Activated CD4-positive, CD25-positive, alpha-beta regulatory T cell treated with anti-CD3 and anti-CD28 coated beads, Interleukin-2, amount 50 U/mL, for 16 hours (primary cell): Measurements from ENCODE around the gene UBTF.
A peak's percentile ranks its signal among the peaks of the same experiment; 100 is the strongest.

Source experiments
- DNase-seq: peaks from one replicate; pipeline ENCODE4 v3.0.0-alpha.2; 2020; ENCODE audit warnings: low read depth, low spot score

The UBTF gene

DNA sequence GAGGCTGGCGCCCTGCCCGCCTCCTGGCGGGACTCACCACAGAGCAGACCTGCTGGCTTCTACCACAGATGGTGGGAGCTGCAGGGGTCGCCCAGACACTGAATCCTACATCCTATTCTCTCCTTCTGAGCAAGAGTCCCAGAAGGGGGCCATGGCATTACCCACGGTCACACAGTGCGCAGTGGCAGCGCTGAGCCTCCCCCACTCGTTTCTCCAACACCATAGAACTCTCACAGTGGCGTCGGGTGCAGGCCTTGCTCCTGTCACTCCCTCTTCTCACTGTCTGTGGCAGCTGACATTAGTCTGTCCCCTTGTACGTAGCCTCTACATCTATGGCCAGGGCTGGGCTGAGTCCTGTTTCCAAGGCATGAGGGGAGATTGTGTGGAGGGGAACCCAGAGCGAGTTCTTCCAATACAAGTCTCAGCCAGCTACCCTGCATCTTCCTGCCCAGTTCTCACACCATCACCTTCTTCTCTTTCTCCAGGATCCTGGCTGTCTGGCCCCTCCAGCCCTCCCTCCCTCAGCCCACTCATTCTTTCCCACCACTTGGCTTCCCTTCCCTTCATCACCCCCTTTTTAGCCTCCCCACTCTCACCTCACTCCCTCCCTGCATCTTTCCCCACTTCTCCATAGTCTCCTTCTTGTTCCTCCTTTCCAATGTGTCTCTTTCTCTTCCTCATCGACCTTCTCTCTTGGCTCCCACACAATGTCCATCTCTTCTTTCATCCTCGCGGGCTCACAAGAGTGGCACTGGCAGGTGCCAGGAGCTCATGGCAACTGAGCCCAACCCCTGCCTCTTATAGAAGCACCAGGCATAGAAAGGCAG lies 5.9 kb downstream of the UBTF start:
- DNase-seq = no peak

DNA sequence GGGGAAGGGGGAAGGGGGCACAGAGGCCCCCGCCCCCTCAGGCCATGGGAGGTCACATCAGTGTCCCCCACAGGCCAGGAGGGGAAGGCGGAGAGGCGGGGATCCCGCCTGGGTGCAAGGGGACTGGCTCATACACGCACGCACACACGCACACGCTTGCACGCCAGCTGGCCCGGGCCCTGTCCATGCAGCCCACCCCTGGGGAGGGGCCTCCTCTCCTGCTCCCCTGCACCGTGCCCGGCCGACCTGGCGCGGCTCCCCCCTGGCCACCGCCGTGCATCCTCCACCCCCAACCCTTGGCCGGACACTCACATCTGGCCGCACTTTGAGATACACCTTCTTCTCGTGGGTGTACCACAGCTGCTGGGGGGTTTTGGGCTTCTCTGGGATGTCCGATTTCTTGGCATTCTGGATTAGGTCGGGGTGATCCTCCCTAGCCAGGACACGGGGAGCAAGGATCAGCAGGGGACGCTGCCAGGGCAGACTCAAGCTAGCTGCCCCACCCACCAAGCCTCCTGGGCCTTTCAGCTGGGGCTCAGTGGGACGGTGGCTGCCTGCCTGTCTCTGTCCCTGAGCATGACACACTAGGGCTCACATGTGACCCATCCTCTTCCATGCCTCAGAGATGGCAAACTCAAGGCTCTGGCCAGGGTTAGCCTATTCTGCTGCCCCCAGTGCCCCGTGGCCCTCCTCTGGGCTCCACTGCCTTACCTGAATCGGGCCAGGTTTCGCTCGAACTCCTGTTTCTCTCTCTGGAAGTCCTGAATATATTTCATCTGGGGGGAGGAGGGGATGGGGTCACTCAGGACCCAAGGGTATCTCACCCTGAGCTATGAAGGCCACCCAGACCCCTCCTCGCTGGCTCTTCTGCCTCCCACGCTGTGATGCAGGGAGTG lies 6.7 kb downstream of the UBTF start:
- DNase-seq = no peak

DNA sequence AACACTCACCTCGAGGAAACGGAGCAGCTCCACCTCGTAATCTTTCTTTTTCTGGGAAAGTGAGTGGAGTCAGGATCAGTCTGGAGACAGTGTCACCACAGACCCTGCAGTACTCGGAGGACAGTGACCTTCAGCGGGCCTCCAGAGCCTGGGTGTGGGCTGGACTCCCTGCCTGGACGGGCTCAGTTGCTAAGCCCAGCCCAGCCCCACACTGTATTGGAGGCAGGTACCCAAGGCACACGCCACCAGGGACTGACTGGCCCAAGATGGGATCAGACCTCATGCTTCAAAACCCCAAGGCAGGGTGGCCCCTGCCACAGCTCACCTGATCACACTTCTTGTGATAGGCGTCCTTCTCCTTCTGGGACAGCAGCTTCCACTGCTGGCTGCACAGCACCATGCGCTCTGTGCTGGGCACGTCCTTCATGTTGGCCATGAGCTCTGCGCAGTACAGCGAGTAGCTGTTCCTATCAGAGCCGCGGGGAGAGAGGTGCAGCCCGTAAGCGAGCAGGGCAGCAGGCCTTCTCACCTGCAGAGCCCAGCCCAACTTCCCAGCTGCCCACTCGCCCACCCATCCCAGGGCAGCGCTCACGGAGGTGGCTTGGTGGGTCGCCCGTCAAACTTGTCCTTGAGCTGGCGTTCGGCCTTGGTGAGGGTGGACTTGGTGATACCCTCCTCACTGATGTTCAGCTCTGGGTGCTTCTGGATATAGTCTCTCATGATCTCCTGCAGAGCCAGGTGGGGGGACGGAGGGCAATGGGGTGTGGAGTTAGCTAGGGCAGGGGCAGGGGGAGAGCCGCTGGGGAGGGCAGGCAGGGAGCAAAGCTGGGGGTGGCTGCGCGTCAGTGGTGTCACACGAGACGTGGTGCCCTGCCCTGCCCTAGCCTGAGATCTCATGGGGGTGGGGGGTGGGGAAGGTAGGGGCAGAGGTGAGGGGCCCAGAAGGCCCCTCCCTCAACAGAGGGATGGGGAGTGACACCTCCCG lies 7.9 kb downstream of the UBTF start:
- DNase-seq = no peak

- DNase-seq = peak; percentile 78
Measured at GRCh38 chr17:44210342-44211192, 8.9 kb downstream of the UBTF start.

GRCh38 chr17:44209786-44210341 lies 9.6 kb downstream of the UBTF start:
- DNase-seq = no peak

DNA sequence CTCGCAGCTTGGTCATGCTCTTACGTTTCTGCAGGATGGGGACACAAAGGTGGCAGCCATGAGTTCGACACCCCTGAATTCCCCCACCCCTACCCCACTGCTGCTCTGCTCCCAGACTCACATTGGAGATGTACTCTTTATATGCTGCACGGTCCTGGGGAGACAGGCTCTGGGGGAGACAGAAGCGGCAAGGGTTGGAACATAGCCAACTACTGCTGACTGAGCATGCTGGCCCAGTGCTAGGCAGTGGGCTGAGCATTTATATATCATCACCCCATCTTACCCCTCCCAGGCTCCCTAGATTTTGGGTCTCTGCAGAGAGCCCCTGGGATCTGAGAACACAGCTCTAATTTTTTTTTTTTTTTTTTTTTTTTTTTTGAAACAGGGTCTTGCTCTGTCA lies 11.7 kb downstream of the UBTF start:
- DNase-seq = no peak

- DNase-seq = no peak
Measured at GRCh38 chr17:44207319-44207718, 12.2 kb downstream of the UBTF start.

DNA sequence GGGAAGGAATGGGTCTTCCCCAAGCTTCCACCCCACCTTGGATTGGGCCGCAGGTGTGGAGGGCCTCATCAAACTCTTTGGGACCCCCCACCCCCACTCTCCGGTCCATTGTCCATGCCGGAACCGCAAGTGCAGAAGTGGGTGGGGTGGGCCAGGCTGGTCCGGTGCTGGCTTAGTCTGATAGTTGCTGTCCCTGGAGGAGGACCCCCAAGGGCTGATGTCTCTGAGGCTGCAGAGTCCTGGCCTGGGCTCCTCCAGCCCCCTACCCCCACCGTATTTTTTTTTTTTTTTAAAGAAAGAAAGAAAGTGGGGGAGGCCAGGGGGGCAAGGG lies 12.7 kb downstream of the UBTF start:
- no peak for DNase-seq

DNA sequence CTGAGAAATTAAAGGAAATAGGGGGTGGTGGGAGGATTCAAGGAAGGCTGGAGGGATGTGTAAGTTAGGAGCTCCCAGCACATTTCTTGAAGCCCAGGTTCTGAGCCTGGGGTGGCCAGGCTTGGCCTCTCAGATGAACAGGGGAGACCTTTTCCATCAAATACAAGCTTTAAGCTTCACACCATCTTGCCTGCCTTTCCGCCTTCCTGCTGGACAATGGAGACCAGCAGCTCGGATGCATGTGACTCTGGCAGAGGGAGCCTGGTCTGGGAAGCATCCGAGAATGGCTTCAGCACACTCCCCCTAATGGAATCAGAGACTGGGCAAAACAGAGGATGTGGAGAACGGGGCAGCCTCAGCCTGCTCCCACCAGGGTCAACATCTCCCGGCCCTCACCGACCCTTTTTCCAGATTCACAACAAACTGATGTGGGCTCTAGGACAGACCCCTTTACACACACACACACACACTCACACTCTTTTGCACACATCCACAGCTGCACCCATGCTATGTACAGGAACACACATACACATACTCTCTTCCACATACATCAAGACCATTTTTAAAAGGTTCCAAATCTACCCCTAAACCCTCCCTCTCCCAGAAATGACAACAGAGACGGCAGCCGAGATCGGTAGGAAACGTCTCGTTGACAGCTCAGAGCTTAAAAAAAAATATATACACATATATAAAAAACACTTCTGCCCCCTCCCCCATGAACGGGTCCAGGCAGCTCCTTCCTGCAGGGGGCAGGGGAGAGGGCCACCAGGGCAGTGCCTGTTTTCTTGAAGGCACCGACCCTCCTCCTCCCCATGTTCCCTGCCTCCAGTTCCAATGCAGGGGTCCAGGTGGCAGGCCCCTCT lies 13.3 kb downstream of the UBTF start:
- DNase-seq = no peak

DNA sequence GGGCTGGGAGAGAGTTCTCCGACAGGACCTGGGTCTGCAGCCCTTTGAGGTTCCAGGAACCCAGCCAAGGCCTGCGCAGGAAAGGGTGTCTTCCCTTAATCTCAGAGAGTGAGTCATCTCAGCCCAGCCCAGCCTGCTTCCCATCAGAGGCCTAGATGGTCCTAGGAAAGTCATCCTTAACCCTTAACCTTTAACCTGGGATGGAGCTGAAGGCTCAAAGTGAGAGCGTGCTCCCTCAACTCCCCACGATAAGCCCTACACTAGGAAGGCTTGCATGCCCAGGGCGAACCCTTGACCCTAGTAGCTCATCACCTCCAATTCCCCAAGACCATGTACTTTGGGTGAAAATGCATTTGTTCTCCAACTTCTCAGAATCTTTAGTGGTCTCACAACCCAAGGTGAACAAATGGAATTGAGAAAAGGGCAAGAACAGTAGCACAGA lies 15.0 kb downstream of the UBTF start:
- DNase-seq = no peak

GRCh38 chr17:44203731-44204440 lies 15.6 kb downstream of the UBTF start:
- DNase-seq = no peak

- no peak for DNase-seq
Measured at GRCh38 chr17:44202756-44203155, 16.7 kb downstream of the UBTF start.

GRCh38 chr17:44200478-44201155 lies 18.9 kb downstream of the UBTF start:
- DNase-seq = no peak

GRCh38 chr17:44199553-44200477 lies 19.7 kb downstream of the UBTF start, which contains the start of gene ATXN7L3:
TSS of gene ATXN7L3 (minus strand) at chr17:44199884. CDS start at chr17:44198070, 1,814 bp downstream.
- peak; percentile 99 for DNase-seq

DNA sequence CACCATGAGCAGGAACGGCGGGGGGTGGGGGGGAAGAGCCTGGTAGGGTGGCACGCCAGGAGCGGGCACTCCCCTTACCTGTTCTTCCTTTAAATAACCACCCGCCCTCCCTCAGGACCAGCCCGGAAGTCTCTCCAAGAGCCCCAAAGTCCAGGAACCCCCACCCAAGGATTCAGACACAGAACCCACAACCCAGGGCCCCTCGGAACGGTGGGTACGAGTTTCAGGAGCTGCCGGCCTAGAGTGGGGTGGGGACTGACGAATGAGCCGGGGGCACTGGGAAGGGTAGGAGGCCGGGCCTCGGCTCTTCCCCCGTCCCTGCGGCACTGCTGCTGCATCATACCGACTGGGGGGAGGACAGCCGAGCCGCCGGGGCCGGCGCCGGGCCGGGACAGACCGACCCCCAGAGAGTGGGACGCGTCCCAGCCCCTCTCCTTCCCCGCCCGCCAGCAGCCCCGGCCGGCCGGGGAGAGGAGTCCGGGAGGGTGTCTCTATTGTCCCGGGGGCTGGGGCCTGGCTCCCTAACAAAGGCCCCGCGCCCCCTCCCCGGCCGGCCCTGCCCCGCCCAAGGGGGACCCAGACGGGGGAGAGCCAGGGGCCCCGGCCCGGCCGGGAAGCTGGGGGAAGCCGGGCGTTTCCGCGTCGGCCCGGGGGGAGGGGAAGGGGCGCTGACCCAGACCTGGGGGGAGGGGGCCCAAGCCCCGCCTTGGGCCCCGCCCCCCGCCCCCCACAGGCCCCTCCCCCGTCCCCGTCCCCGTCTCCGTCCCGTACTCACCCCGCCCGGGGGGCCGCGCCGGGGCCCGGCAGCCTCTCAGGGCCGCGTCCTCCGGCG lies 20.5 kb downstream of the UBTF start:
- peak; percentile 22 for DNase-seq
